Mesendoderm (in vitro differentiated cells): ENCODE measurements around the gene FTSJ3.

ENCODE experiments used
- DNase-seq: peaks from one replicate; pipeline ENCODE4 v3.0.0; 2013
- H2AK5ac ChIP-seq: 2 replicates; pipeline ENCODE4 v1.6.1; 2013; ENCODE audit warnings: low read length, inconsistent platforms
- H2BK120ac ChIP-seq: 2 replicates; pipeline ENCODE4 v1.6.1; 2013; ENCODE audit warnings: low read depth, mild to moderate bottlenecking, low read length, moderate library complexity, mixed read lengths
- H2BK15ac ChIP-seq: replicated peaks from 2 replicates; pipeline ENCODE4 v1.6.1; 2013; ENCODE audit warnings: low read depth, mild to moderate bottlenecking, moderate library complexity
- H2BK5ac ChIP-seq: 2 replicates; pipeline ENCODE4 v1.6.1; 2013; ENCODE audit warnings: low read length, inconsistent platforms
- H3K18ac ChIP-seq: 2 replicates; pipeline ENCODE4 v1.6.1; 2013; ENCODE audit warnings: mild to moderate bottlenecking, low read length, mixed read lengths
- H3K23ac ChIP-seq: one replicate; pipeline ENCODE4 v1.6.1; 2013; ENCODE audit warnings: low read length
- H3K27ac ChIP-seq: 2 replicates; pipeline ENCODE4 v1.5.1; 2013; ENCODE audit warnings: low read depth, mild to moderate bottlenecking, inconsistent platforms, low read length, moderate library complexity
- H3K27me3 ChIP-seq: 2 replicates; pipeline ENCODE4 v1.6.1; 2013; ENCODE audit warnings: low read length, control low read depth, mild to moderate bottlenecking, inconsistent platforms; ENCODE audit not compliant: insufficient read depth, poor library complexity
- H3K36me3 ChIP-seq: 2 replicates; pipeline ENCODE4 v1.6.1; 2013; ENCODE audit warnings: low read length, inconsistent platforms; ENCODE audit not compliant: control insufficient read depth, insufficient read depth
- H3K4ac ChIP-seq: one replicate; pipeline ENCODE4 v1.6.1; 2013; ENCODE audit warnings: low read depth, mild to moderate bottlenecking, low read length, moderate library complexity
- H3K4me1 ChIP-seq: 2 replicates; pipeline ENCODE4 v1.6.1; 2013; ENCODE audit warnings: low read depth, low read length, inconsistent platforms; ENCODE audit not compliant: control insufficient read depth
- H3K4me2 ChIP-seq: 2 replicates; pipeline ENCODE4 v1.6.1; 2013; ENCODE audit warnings: low read length
- H3K4me3 ChIP-seq: 2 replicates; pipeline ENCODE4 v1.5.1; 2013; ENCODE audit warnings: mild to moderate bottlenecking, low read length
- H3K56ac ChIP-seq: one replicate; pipeline ENCODE4 v1.6.1; 2013; ENCODE audit warnings: low read length
- H3K79me1 ChIP-seq: 2 replicates; pipeline ENCODE4 v1.6.1; 2013; ENCODE audit warnings: low read length, inconsistent platforms
- H3K79me2 ChIP-seq: 2 replicates; pipeline ENCODE4 v1.6.1; 2013; ENCODE audit warnings: mild to moderate bottlenecking, low read length; ENCODE audit not compliant: control insufficient read depth, insufficient read depth
- H3K9ac ChIP-seq: 2 replicates; pipeline ENCODE4 v1.6.1; 2013; ENCODE audit warnings: low read length, inconsistent platforms
- H4K5ac ChIP-seq: one replicate; pipeline ENCODE4 v1.6.1; 2013; ENCODE audit warnings: low read length
- H4K8ac ChIP-seq: one replicate; pipeline ENCODE4 v1.6.1; 2013; ENCODE audit warnings: low read depth, mild to moderate bottlenecking, control low read depth, low read length, moderate library complexity
- WGBS: extraction: QIAGEN DNeasy Blood & Tissue Kit; methylation state at CpG from one replicate; pipeline ENCODE4 v1.1.7; 2013; ENCODE audit warnings: low lambda C conversion rate, missing lambda C conversion rate; ENCODE audit not compliant: insufficient coverage; ENCODE audit errors: extremely low coverage; 5-methylcytosine and 5-hydroxymethylcytosine counted together

Gene FTSJ3

GRCh38 chr17:63820963-63821561 is 6.4 kb downstream of the FTSJ3 start:
- Histone ChIP-seq H3K23ac (no peak overlapping the region), H3K4me2 (no peak overlapping the region), H4K8ac (no peak overlapping the region), H2BK120ac (no peak overlapping the region), H3K27me3 (no peaks in the 10 kb centered on the region), H3K79me2 (peaks cover 10% of the 10 kb centered on the region), H3K27ac (no peak overlapping the region), H3K18ac (no peak overlapping the region), H2BK5ac (no peak overlapping the region), H2BK15ac (no peak overlapping the region), H3K4me3 (no peak overlapping the region), H3K9ac (no peak overlapping the region), H3K4me1 (no peaks in the 10 kb centered on the region), H3K79me1 (peaks cover 12% of the 10 kb centered on the region), H4K5ac (no peak overlapping the region), H3K36me3 (peaks cover 43% of the 10 kb centered on the region), H3K4ac (no peak overlapping the region), H2AK5ac (no peak overlapping the region), H3K56ac (no peak overlapping the region)
- WGBS = no CpG with 5 or more reads among the region's 10 CpGs
- DNase-seq = no peak

GRCh38 chr17:63819585-63820537 is 7.6 kb downstream of the FTSJ3 start:
- H2BK15ac ChIP-seq = no peak overlapping the region
- H4K8ac ChIP-seq = no peak overlapping the region
- peaks cover 5% of the 10 kb centered on the region for H3K79me1 ChIP-seq
- H2AK5ac ChIP-seq = no peak overlapping the region
- H3K56ac ChIP-seq = no peak overlapping the region
- no peaks in the 10 kb centered on the region for H3K27me3 ChIP-seq
- DNase-seq = no peak
- H3K4me2 ChIP-seq = no peak overlapping the region
- H3K27ac ChIP-seq = no peak overlapping the region
- WGBS = no CpG with 5 or more reads among the region's 21 CpGs
- H3K4ac ChIP-seq = no peak overlapping the region
- H2BK120ac ChIP-seq = no peak overlapping the region
- H3K18ac ChIP-seq = no peak overlapping the region
- no peak overlapping the region for H2BK5ac ChIP-seq
- no peak overlapping the region for H4K5ac ChIP-seq
- H3K79me2 ChIP-seq = no peaks in the 10 kb centered on the region
- H3K9ac ChIP-seq = no peak overlapping the region
- no peaks in the 10 kb centered on the region for H3K4me1 ChIP-seq
- peaks cover 47% of the 10 kb centered on the region for H3K36me3 ChIP-seq
- H3K23ac ChIP-seq = no peak overlapping the region
- no peak overlapping the region for H3K4me3 ChIP-seq

GRCh38 chr17:63819131-63819530 is 8.3 kb downstream of the FTSJ3 start:
- Histone ChIP-seq H3K56ac (no peak overlapping the region), H3K79me1 (peaks cover 5% of the 10 kb centered on the region), H3K23ac (no peak overlapping the region), H4K8ac (no peak overlapping the region), H2BK15ac (no peak overlapping the region), H4K5ac (no peak overlapping the region), H3K4me3 (no peak overlapping the region), H3K27me3 (no peaks in the 10 kb centered on the region), H3K36me3 (peaks cover 49% of the 10 kb centered on the region), H3K79me2 (no peaks in the 10 kb centered on the region), H3K4me1 (no peaks in the 10 kb centered on the region), H3K4me2 (no peak overlapping the region), H2AK5ac (no peak overlapping the region), H2BK120ac (no peak overlapping the region), H3K9ac (no peak overlapping the region), H3K27ac (no peak overlapping the region), H3K4ac (no peak overlapping the region), H2BK5ac (no peak overlapping the region), H3K18ac (no peak overlapping the region)
- 100% methylated on average over 1 of the region's 6 CpGs for WGBS
- DNase-seq = no peak

DNA sequence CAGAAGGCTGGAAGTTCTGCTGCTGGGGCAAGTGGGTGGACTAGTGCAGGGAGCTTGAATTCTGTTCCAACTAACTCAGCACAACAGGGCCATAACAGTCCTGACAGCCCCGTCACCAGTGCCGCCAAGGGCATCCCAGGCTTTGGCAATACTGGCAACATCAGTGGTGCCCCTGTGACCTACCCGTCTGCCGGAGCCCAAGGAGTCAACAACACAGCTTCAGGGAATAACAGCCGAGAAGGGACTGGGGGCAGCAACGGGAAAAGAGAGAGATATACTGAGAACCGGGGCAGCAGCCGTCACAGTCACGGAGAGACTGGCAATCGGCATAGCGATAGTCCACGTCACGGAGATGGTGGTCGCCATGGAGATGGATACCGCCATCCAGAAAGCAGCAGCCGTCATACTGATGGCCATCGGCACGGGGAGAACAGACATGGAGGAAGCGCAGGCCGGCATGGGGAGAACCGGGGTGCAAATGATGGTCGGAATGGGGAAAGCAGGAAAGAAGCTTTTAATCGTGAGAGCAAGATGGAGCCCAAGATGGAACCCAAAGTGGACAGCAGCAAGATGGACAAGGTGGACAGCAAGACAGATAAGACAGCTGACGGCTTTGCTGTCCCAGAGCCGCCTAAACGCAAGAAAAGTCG is 9.6 kb downstream of the FTSJ3 start:
- H2AK5ac ChIP-seq = no peak overlapping the region
- no peak overlapping the region for H3K23ac ChIP-seq
- no peak for DNase-seq
- H3K4me3 ChIP-seq = no peak overlapping the region
- no peak overlapping the region for H3K18ac ChIP-seq
- peaks cover 48% of the 10 kb centered on the region for H3K36me3 ChIP-seq
- no peak overlapping the region for H2BK120ac ChIP-seq
- peaks cover 3% of the 10 kb centered on the region for H3K79me1 ChIP-seq
- H3K56ac ChIP-seq = no peak overlapping the region
- H4K5ac ChIP-seq = no peak overlapping the region
- no peak overlapping the region for H3K27ac ChIP-seq
- H3K4me1 ChIP-seq = no peaks in the 10 kb centered on the region
- H3K9ac ChIP-seq = no peak overlapping the region
- WGBS = no CpG with 5 or more reads among the region's 27 CpGs
- no peak overlapping the region for H2BK15ac ChIP-seq
- H3K79me2 ChIP-seq = no peaks in the 10 kb centered on the region
- no peak overlapping the region for H3K4ac ChIP-seq
- H4K8ac ChIP-seq = no peak overlapping the region
- H3K4me2 ChIP-seq = no peak overlapping the region
- no peaks in the 10 kb centered on the region for H3K27me3 ChIP-seq
- H2BK5ac ChIP-seq = no peak overlapping the region

- Histone ChIP-seq H3K9ac (no peak overlapping the region), H3K56ac (no peak overlapping the region), H2BK120ac (no peak overlapping the region), H3K4ac (no peak overlapping the region), H4K5ac (no peak overlapping the region), H3K79me2 (no peaks in the 10 kb centered on the region), H3K4me1 (no peaks in the 10 kb centered on the region), H2BK15ac (no peak overlapping the region), H3K79me1 (peaks cover 3% of the 10 kb centered on the region), H4K8ac (no peak overlapping the region), H3K36me3 (peaks cover 43% of the 10 kb centered on the region), H3K27ac (no peak overlapping the region), H3K4me2 (no peak overlapping the region), H2AK5ac (no peak overlapping the region), H3K27me3 (no peaks in the 10 kb centered on the region), H3K23ac (no peak overlapping the region), H2BK5ac (no peak overlapping the region), H3K4me3 (no peak overlapping the region), H3K18ac (no peak overlapping the region)
- no CpG with 5 or more reads among the region's 4 CpGs for WGBS
- no peak for DNase-seq
Observed at GRCh38 chr17:63816669-63817068, 10.8 kb downstream of the FTSJ3 start.
